Neural progenitor cell (in vitro differentiated cells): Measurements from ENCODE around the gene BAMBI.

Experiments used
- CTCF ChIP-seq: fragments of 200-600 bp; sonication (generic); IDR thresholded peaks from 2 replicates; pipeline ENCODE4 v1.5.1; 2017; ENCODE audit warnings: antibody characterized with exemption, mild to moderate bottlenecking
- EZH2 ChIP-seq: fragments of 200-600 bp; sonication (generic); IDR thresholded peaks from 2 replicates; pipeline ENCODE4 v1.6.1; 2017; ENCODE audit warnings: antibody characterized with exemption, mild to moderate bottlenecking, moderate library complexity
- EZH2phosphoT487 ChIP-seq: fragments of 200-600 bp; sonication (generic); IDR thresholded peaks from 2 replicates; pipeline ENCODE4 v1.6.1; 2017; ENCODE audit warnings: antibody characterized with exemption

DNA sequence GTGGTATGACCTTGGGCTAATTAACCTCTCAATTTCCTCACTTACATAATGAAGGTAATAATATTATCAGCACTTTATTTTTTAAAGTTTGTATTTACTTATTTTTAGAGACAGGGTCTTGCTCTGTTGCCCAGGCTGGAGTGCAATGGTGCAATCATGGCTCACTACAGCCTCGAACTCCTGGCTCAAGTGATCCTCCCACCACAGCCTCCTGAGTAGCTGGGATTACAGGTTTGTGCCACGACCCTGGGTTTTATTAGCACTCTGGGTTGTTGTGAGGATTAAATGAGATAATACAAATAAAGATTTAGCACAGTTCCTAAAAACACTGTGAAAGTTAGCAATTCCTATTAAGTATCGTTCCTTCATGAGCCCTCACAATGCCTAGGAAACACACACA is 14.7 kb downstream of the BAMBI start:
- TF ChIP-seq CTCF, result no peak
- TF ChIP-seq EZH2, result no peak
- no peak for TF ChIP-seq EZH2phosphoT487
